Omental fat pad (tissue), 4 donors: Measurements from ENCODE around the gene ALK. TPM values are rescaled to one million over a fixed set of nuclear protein-coding genes. Genes with fewer than 3 reads are reported as not detected.
"Not testable (repeated sequence)": the region's sequence is repeated elsewhere in the genome, so short reads cannot be mapped to it uniquely, and the experiment has no call there.

ENCODE experiments used
- ATAC-seq: fragments of 150-250 bp; one replicate; pipeline ENCODE4 v1.9.1; 2016; ENCODE audit warnings: mild to moderate bottlenecking, moderate library complexity; ENCODE audit not compliant: low FRiP score
- DNase-seq: peaks from one replicate; pipeline ENCODE4 v3.0.0-alpha.2; 2019; ENCODE audit warnings: low spot score
- total RNA-seq, 4 donors: library from RNA; depleted of rRNA; stranded (reverse); fragments of >200 nt; gene quantifications; one replicate each; pipeline ENCODE4 v1.1.0, GENCODE V29; 2016
- TF ChIP-seq, protein P1 (sequence below), 3 donors: fragments of 450-650 bp; IDR thresholded peaks; one replicate each; pipeline ENCODE4 v1.5.1; 2016 to 2017; ENCODE audit warnings: antibody characterized with exemption in 3 of 3, mild to moderate bottlenecking in 3 of 3, moderate library complexity in 2 of 3

ALK gene
- total RNA-seq, 4 donors from 2014 or later, result 0.12 to 2.2 (median 0.44) TPM; not detected in 1

DNA sequence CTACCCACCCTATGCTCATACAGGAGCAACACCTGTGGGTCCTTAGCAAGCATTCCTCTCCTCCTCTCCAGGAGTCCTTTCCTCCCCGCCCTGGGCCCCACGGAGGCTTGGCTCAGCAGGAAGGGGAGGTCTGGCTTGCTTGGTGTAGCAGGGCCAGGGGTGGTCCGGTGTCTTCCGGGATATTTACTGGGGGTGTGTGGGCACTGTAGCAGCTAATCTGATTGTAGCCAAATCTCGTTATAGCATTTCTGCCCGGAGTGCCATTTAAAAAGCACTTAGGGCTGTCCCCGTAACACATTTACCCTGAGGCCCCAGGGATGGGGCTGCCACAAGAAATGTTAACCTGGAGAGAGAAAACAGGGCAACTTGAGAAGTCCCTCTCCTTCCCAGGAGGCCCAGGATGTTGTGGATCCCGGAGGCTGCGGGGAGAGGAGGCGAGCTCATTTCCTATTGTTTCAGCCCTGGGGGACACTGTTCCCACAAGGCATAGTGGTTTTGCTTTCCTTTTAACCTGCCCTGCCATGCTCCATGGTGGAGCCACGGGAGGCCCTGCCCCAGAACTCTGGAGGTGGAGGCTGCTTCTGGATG, 671.6 kb downstream of the ALK start:
- ATAC-seq (no peak), DNase-seq (no peak)
- TF ChIP-seq, protein P1, sequence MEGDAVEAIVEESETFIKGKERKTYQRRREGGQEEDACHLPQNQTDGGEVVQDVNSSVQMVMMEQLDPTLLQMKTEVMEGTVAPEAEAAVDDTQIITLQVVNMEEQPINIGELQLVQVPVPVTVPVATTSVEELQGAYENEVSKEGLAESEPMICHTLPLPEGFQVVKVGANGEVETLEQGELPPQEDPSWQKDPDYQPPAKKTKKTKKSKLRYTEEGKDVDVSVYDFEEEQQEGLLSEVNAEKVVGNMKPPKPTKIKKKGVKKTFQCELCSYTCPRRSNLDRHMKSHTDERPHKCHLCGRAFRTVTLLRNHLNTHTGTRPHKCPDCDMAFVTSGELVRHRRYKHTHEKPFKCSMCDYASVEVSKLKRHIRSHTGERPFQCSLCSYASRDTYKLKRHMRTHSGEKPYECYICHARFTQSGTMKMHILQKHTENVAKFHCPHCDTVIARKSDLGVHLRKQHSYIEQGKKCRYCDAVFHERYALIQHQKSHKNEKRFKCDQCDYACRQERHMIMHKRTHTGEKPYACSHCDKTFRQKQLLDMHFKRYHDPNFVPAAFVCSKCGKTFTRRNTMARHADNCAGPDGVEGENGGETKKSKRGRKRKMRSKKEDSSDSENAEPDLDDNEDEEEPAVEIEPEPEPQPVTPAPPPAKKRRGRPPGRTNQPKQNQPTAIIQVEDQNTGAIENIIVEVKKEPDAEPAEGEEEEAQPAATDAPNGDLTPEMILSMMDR (IDR thresholded peaks at IDR 0.05), result no peak

GRCh38 chr2:29247336-29247914, 674.0 kb downstream of the ALK start:
- ATAC-seq, result no peak
- TF ChIP-seq, protein P1 (IDR thresholded peaks at IDR 0.05), result no peak
- DNase-seq, result no peak

- ATAC-seq (no peak), DNase-seq (no peak)
- TF ChIP-seq, protein P1 (IDR thresholded peaks at IDR 0.05), result no peak
Observed at GRCh38 chr2:29246383-29247300, 674.7 kb downstream of the ALK start.

DNA sequence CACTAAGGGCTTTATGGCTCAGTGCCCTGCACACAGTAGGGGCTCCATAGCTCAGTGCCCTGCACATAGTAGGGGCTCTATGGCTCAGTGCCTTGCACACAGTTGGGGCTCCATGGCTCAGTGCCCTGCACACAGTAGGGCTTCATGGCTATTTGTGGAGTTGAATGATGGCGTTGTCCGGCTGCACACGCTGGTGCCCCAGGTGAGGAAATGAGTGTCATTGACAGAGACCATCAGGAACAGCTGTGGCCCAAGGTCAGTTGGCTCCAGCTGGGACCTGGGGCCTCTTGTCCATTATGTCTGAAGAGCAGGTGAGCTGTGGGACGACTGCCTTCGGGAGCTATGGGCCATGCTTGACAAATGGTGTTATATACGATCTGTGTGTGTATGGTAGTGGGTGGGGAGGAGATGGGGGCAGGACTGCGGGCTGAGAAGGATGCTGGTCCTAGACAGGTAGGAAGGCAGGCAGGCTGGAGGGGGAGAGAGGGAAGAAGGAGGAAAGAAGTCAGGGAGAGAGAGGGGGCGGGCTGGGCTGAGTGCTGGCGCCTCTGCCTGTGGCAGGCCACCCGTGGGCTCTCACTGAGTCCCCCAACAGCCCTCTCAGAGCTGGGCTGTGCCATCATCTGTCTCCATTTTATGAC, 675.5 kb downstream of the ALK start:
- DNase-seq, result no peak
- no peak for ATAC-seq
- TF ChIP-seq, protein P1 (IDR thresholded peaks at IDR 0.05), result no peak

DNA sequence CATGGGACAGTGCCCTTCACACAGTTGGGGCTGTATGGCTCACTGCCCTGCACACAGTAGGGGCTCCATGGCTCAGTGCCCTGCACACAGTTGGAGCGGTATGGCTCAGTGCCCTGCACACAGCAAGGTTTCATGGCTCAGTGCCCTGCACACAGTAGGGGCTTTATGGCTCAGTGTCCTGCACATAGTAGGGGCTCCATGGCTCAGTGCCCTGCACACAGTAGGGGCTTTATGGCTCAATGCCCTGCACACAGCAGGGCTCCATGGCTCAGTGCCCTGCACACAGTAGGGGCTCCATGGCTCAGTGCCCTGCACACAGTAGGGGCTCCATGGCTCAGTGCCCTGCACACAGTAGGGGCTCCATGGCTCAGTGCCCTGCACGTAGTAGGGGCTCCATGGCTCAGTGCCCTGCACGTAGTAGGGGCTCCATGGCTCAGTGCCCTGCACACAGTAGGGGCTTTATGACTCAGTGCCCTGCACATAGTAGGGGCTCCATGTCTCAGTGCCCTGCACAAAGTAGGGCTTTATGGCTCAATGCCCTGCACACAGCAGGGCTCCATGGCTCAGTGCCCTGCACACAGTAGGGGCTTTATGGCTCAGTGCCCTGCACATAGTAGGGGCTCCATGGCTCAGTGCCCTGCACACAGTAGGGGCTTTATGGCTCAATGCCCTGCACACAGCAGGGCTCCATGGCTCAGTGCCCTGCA, 676.2 kb downstream of the ALK start:
- not testable (repeated sequence) for ATAC-seq, DNase-seq

DNA sequence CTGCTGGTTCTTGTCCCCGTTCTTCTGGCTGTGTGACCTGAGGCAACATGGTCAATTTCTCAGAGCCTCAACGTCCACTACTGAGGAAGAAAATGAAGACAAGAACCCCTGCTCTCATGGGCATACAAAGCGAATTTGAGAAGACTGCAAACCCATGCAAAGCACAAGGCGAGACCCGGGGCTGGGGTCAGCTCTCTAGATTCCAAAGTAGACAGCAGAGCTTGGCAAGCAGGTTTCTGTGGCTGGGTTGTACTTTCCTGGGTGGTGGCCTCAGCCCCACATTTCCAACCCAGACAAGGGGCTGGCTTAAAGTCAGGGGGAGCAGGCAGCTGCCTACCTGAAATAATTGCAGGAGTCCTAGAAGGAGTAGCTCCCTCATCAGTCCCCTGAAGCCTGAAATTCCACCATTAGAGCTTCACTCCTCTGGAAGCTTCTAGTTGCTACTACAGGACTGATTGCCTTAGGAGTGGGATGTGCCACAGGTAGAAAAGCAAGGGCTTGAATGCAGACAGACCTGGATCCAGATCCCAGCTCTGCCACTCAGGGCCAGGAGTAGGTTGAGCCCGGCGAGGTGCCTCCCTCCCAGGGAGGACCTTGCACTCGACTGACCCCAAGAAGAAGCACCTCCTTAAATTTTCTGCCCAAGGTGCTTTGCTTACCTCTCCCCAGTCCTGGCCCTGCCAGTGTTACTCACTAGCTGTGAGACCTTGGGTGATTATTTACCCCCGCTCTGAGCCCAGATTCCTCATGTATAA, 678.6 kb downstream of the ALK start:
- no peak for DNase-seq
- TF ChIP-seq, protein P1 (IDR thresholded peaks at IDR 0.05), result no peak
- ATAC-seq, result no peak
